Measurements from ENCODE around the gene INO80C.

- TF ChIP-seq EZH2 (IDR thresholded peaks at IDR 0.05): no peak
- no peak for TF ChIP-seq POLR2AphosphoS5 (IDR thresholded peaks at IDR 0.05; ENCODE audit: borderline replicate concordance, low read depth, low read length)
Measured at GRCh38 chr18:35502052-35502451, 4.3 kb upstream of the INO80C start.
